H1 (cell line): Measurements from ENCODE around the gene ADCY7. TPM values are rescaled to one million over a fixed set of nuclear protein-coding genes. Genes with fewer than 3 reads are reported as not detected.

ENCODE experiments used
- CTCF ChIA-PET: fragments of 300-600 bp; sonication (Branson Sonifier 250); formaldehyde crosslinking; loops from one replicate; lab custom pipeline; 2021; ENCODE audit not compliant: partially characterized antibody; lab: Charles Lee
- POLR2A ChIA-PET: fragments of 300-600 bp; sonication (Branson Sonifier 250); formaldehyde crosslinking; loops from one replicate; lab custom pipeline; 2021; ENCODE audit warnings: inconsistent platforms; ENCODE audit not compliant: partially characterized antibody; lab: Charles Lee
- DNase-seq, 2 experiments: peaks; one replicate each; pipeline versions ENCODE4 v3.0.0 to v3.0.0-alpha.2; 2010 to 2022; ENCODE audit warnings: low spot score in 2 of 2, low read depth in 1 of 2, mixed read lengths in 1 of 2
- FAIRE-seq: peaks from 2 replicates; lab custom pipeline; 2011; peaks lifted over from hg19 to GRCh38; lab: Jason Lieb, UNC
- H2AFZ ChIP-seq: 2 replicates; pipeline ENCODE4 v1.8.1; 2012; ENCODE audit warnings: low read length, inconsistent platforms
- H2AK5ac ChIP-seq: 2 replicates; pipeline ENCODE4 v1.6.1; 2013; ENCODE audit warnings: low read depth, low read length
- H2BK120ac ChIP-seq: replicated peaks from 2 replicates; pipeline ENCODE3; 2013; ENCODE audit warnings: low read depth, low read length, inconsistent platforms
- H2BK12ac ChIP-seq: 2 replicates; pipeline ENCODE4 v1.6.1; 2013; ENCODE audit warnings: low read depth, low read length
- H2BK15ac ChIP-seq: 2 replicates; pipeline ENCODE4 v1.6.1; 2013; ENCODE audit warnings: low read length
- H2BK20ac ChIP-seq: 2 replicates; pipeline ENCODE4 v1.6.1; 2013; ENCODE audit warnings: low read length
- H2BK5ac ChIP-seq: 2 replicates; pipeline ENCODE4 v1.6.1; 2013; ENCODE audit warnings: low read depth, low read length
- H3K14ac ChIP-seq: 2 replicates; pipeline ENCODE4 v1.6.1; 2013; ENCODE audit warnings: inconsistent platforms; ENCODE audit not compliant: insufficient read length
- H3K18ac ChIP-seq: 2 replicates; pipeline ENCODE4 v1.6.1; 2013; ENCODE audit warnings: low read length; ENCODE audit errors: extremely low read depth
- H3K23ac ChIP-seq: 2 replicates; pipeline ENCODE4 v1.6.1; 2013; ENCODE audit warnings: inconsistent platforms; ENCODE audit not compliant: insufficient read length
- H3K23me2 ChIP-seq: 2 replicates; pipeline ENCODE4 v1.6.1; 2013; ENCODE audit warnings: low read depth, low read length
- H3K27ac ChIP-seq: 2 replicates; pipeline ENCODE4 v1.6.1; 2011; ENCODE audit warnings: low read depth, low read length, inconsistent platforms
- H3K27me3 ChIP-seq, 4 experiments: replicated peaks in 1 of 4; 1 replicate in 1 of 4; 2 replicates in 3 of 4; pipeline versions ENCODE4 v1.6.1 to v1.8.1; 2011 to 2013; ENCODE audit warnings: low read length in 3 of 4, mild to moderate bottlenecking in 3 of 4, inconsistent platforms in 2 of 4, mixed read lengths in 2 of 4, moderate library complexity in 1 of 4; ENCODE audit not compliant: control insufficient read depth in 3 of 4, insufficient read depth in 3 of 4; ENCODE audit errors: extremely low read depth in 1 of 4
- H3K36me3 ChIP-seq, 4 experiments: 2 replicates each; pipeline versions ENCODE4 v1.6.1 to v1.8.1; 2011 to 2013; ENCODE audit warnings: mild to moderate bottlenecking in 4 of 4, low read length in 3 of 4, moderate library complexity in 2 of 4, control low read depth in 1 of 4, inconsistent platforms in 1 of 4; ENCODE audit not compliant: insufficient read depth in 4 of 4, control insufficient read depth in 2 of 4
- H3K4ac ChIP-seq: replicated peaks from 2 replicates; pipeline ENCODE3; 2013; ENCODE audit warnings: low read length, low read depth, mixed read lengths, inconsistent platforms; ENCODE audit not compliant: insufficient read length
- H3K4me1 ChIP-seq, 4 experiments: replicated peaks in 1 of 4; 1 replicate in 1 of 4; 2 replicates in 3 of 4; pipeline versions ENCODE4 v1.6.1 to v1.8.1; 2011 to 2013; ENCODE audit warnings: low read length in 3 of 4, inconsistent platforms in 2 of 4, mixed read lengths in 1 of 4; ENCODE audit not compliant: insufficient read depth in 4 of 4, control insufficient read depth in 3 of 4
- H3K4me2 ChIP-seq, 2 experiments: 2 replicates each; pipeline versions ENCODE4 v1.6.1 to v1.8.1; 2011 to 2013; ENCODE audit warnings: low read depth in 2 of 2, low read length in 2 of 2, control low read depth in 1 of 2, inconsistent platforms in 1 of 2, mild to moderate bottlenecking in 1 of 2; ENCODE audit not compliant: insufficient read depth in 1 of 2
- H3K4me3 ChIP-seq, 4 experiments: fragments of 200-600, 300-600 bp in 1 of 4; sonication (generic), shearing (Covaris generic), sonication (Bioruptor Twin) in 1 of 4; 2 replicates each; pipeline versions ENCODE4 v1.5.1 to v1.8.1; 2011 to 2016; ENCODE audit warnings: low read length in 4 of 4, low read depth in 3 of 4, control low read depth in 2 of 4, inconsistent platforms in 2 of 4, mild to moderate bottlenecking in 2 of 4, mixed read lengths in 1 of 4, moderate library complexity in 1 of 4; ENCODE audit not compliant: insufficient read depth in 2 of 4; ENCODE audit errors: extremely low read depth in 1 of 4
- H3K56ac ChIP-seq: replicated peaks from 2 replicates; pipeline ENCODE3; 2013; ENCODE audit warnings: low read depth, mild to moderate bottlenecking, mixed read lengths, low read length, inconsistent platforms; ENCODE audit not compliant: insufficient read length
- H3K79me1 ChIP-seq: 2 replicates; pipeline ENCODE4 v1.6.1; 2013; ENCODE audit warnings: low read depth, low read length, control low read depth
- H3K79me2 ChIP-seq, 2 experiments: 2 replicates each; pipeline versions ENCODE4 v1.6.1 to v1.8.1; 2012 to 2013; ENCODE audit warnings: low read length in 2 of 2, mild to moderate bottlenecking in 2 of 2, inconsistent platforms in 1 of 2; ENCODE audit not compliant: insufficient read depth in 2 of 2, control insufficient read depth in 1 of 2
- H3K9ac ChIP-seq, 4 experiments: replicated peaks in 1 of 4; 1 replicate in 1 of 4; 2 replicates in 3 of 4; pipeline versions ENCODE4 v1.6.1 to v1.8.1; 2011 to 2013; ENCODE audit warnings: low read depth in 3 of 4, low read length in 3 of 4, control low read depth in 2 of 4, mild to moderate bottlenecking in 2 of 4, moderate library complexity in 2 of 4, inconsistent platforms in 1 of 4; ENCODE audit errors: extremely low read depth in 1 of 4
- H3K9me3 ChIP-seq, 2 experiments: 2 replicates each; pipeline versions ENCODE4 v1.6.1 to v1.8.1; 2012 to 2013; ENCODE audit warnings: mild to moderate bottlenecking in 2 of 2, moderate library complexity in 2 of 2, control low read depth in 1 of 2, inconsistent platforms in 1 of 2, low read depth in 1 of 2, low read length in 1 of 2, mixed read lengths in 1 of 2; ENCODE audit not compliant: insufficient read depth in 2 of 2
- H4K20me1 ChIP-seq, 2 experiments: replicated peaks in 1 of 2; 2 replicates each; pipeline versions ENCODE3 to v1.8.1; 2011 to 2013; ENCODE audit warnings: inconsistent platforms in 2 of 2, low read length in 2 of 2, mild to moderate bottlenecking in 1 of 2; ENCODE audit not compliant: insufficient read depth in 2 of 2, control insufficient read depth in 1 of 2
- H4K5ac ChIP-seq: 2 replicates; pipeline ENCODE4 v1.6.1; 2013; ENCODE audit warnings: low read length, low read depth, mixed read lengths, inconsistent platforms; ENCODE audit not compliant: insufficient read length
- H4K8ac ChIP-seq: 2 replicates; pipeline ENCODE4 v1.8.0; 2013; ENCODE audit warnings: mild to moderate bottlenecking, moderate library complexity, low read length, inconsistent platforms; ENCODE audit not compliant: insufficient read depth; ENCODE audit errors: extremely low read depth
- H4K91ac ChIP-seq: replicated peaks from 2 replicates; pipeline ENCODE3; 2013; ENCODE audit warnings: low read length, mixed read lengths, inconsistent platforms; ENCODE audit not compliant: insufficient read length
- BACH1 ChIP-seq: IDR thresholded peaks from 2 replicates; pipeline ENCODE4 v1.6.1; 2012; ENCODE audit warnings: low read length, improper control_type of control experiment
- EZH2 ChIP-seq: fragments of 200-600 bp; sonication (generic); IDR thresholded peaks from 2 replicates; pipeline ENCODE4 v1.7.1; 2012; ENCODE audit warnings: low read depth, mild to moderate bottlenecking, moderate library complexity, low read length, inconsistent platforms; ENCODE audit not compliant: severe bottlenecking
- PHF8 ChIP-seq: fragments of 200-600 bp; sonication (generic); conservative IDR thresholded peaks from 2 replicates; pipeline ENCODE4 v1.7.1; 2012; ENCODE audit warnings: low read depth, mild to moderate bottlenecking, inconsistent platforms, low read length, moderate library complexity
- RBBP5 ChIP-seq: IDR thresholded peaks from 2 replicates; pipeline ENCODE4 v1.7.1; 2012; ENCODE audit warnings: low read depth, mild to moderate bottlenecking, inconsistent platforms, low read length, moderate library complexity, borderline replicate concordance
- RFX5 ChIP-seq: IDR thresholded peaks from 2 replicates; pipeline ENCODE4 v1.6.1; 2011; ENCODE audit warnings: low read depth, low read length, improper control_type of control experiment, borderline replicate concordance
- SIRT6 ChIP-seq: IDR thresholded peaks from one replicate; pipeline ENCODE4 v1.7.1; 2012; ENCODE audit warnings: low read length, inconsistent platforms
- SP2 ChIP-seq: IDR thresholded peaks from 2 replicates; pipeline ENCODE4 v1.6.1; 2012; ENCODE audit warnings: mild to moderate bottlenecking, low read length, inconsistent platforms
- TBP ChIP-seq: IDR thresholded peaks from 2 replicates; pipeline ENCODE4 v1.6.1; 2011; ENCODE audit warnings: low read depth, low read length, improper control_type of control experiment
- YY1 ChIP-seq: IDR thresholded peaks from 2 replicates; pipeline ENCODE4 v1.6.1; 2011; ENCODE audit warnings: low read depth, mild to moderate bottlenecking, low read length
- WGBS, 2 experiments: shearing (Covaris generic) in 1 of 2; methylation state at CpG; one replicate each; pipeline versions ENCODE4 v1.1.6 to v1.1.7; 2013 to 2015; ENCODE audit warnings: low lambda C conversion rate in 2 of 2, mixed read lengths in 2 of 2, inconsistent platforms in 1 of 2, low coverage in 1 of 2, missing lambda C conversion rate in 1 of 2; ENCODE audit not compliant: insufficient replicate concordance in 2 of 2, insufficient coverage in 1 of 2, insufficient read length in 1 of 2; ENCODE audit errors: extremely low coverage in 1 of 2, missing lambda C conversion rate in 1 of 2; 5-methylcytosine and 5-hydroxymethylcytosine counted together
- polyA plus RNA-seq, 7 experiments: library from polyadenylated mRNA; depleted of rRNA in 3 of 7; stranded (reverse) in 5 of 7; unstranded in 2 of 7; fragments of >200 nt in 5 of 7; fragments of 200-250 nt in 2 of 7; gene quantifications; 1 replicate in 5 of 7; 2 replicates in 1 of 7; 4 replicates in 1 of 7; pipeline versions ENCODE4 v1.2.1 to v1.2.3, GENCODE V29; 2011 to 2013; ENCODE audit warnings: missing spikeins in 2 of 7, mixed read lengths in 2 of 7
- total RNA-seq: library from RNA; stranded (reverse); fragmentation: NEBNext Ultra II Directional; extraction: Animal tissue kit (Norgen Biotek cat#: 25700); gene quantifications from 2 replicates; pipeline ENCODE4 v1.2.1, GENCODE V29; 2021
- TF ChIP-seq, protein P1 (sequence below), 3 experiments: IDR thresholded peaks; 1 replicate in 2 of 3; 2 replicates in 1 of 3; pipeline versions ENCODE4 v1.5.1 to v1.6.1; 2011; ENCODE audit warnings: low read length in 3 of 3, mild to moderate bottlenecking in 3 of 3, inconsistent platforms in 2 of 3, low read depth in 1 of 3, moderate library complexity in 1 of 3; ENCODE audit not compliant: insufficient read depth in 1 of 3; ENCODE audit errors: control extremely low read depth in 1 of 3

ADCY7 gene
- total and polyA plus RNA-seq, 2 of the 8 experiments (the other 6 are each of a cell fraction or from before 2014, with no cell fraction given), result 2.4 to 5.1 TPM

DNA sequence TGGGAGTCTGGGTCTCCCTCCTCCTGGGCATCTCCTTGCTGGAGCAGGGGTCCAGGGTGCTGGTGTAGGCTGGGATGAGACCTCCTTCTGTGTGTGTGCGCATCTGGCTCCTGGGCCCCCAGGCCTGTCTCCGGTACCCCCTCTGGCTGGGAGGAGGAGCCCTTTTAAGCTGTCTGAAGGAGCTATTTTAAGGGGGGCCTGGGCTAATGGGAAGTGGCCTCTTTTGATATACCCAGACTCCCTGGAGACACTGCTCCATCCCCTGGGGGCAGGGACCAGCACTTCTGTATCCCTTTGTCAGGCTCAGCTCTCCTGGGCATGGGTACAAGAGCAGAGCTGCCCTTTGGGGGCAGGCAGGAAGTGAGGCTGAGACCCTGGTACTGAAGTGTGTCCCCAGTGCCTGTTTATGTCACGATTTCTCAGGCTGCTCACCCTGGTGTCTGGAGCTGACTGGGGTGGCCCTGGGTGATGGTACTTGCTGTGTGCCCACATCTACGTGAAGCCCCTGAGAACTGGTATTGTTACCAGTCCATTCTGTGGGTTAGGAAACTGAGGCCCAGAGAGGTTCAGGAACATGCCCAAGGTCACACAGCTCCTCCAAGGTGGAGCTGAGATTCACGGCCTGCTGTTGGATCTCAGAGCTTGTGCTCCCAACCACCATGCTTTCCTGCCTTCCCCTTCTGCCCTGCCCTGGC lies 6.5 kb downstream of the ADCY7 start:
- DNase-seq, result no peak
- Histone ChIP-seq H3K23ac (no peak overlapping the region), H3K23me2 (no peaks in the 10 kb centered on the region), H2BK120ac (no peak overlapping the region), H3K9me3 (no peaks in the 10 kb centered on the region), H4K20me1 (peaks cover 0 to 2% of the 10 kb centered on the region in 2 experiments), H4K8ac (peak overlapping the region; percentile 82), H3K27ac (no peak overlapping the region), H3K9ac (no peak overlapping the region), H3K4ac (no peak overlapping the region), H2BK20ac (no peak overlapping the region), H2BK12ac (no peak overlapping the region; the same call in 1 of the 2 replicates), H2BK5ac (no peak overlapping the region; the same call in 1 of the 2 replicates), H2BK15ac (no peak overlapping the region), H3K18ac (no peak overlapping the region), H3K27me3 (no peaks in the 10 kb centered on the region), H3K4me1 (peaks cover 0 to 1% (median 0%) of the 10 kb centered on the region in 4 experiments; a peak in 1 of 7 replicates), H2AK5ac (no peak overlapping the region), H3K79me2 (no peaks in the 10 kb centered on the region), H3K4me2 (no peak overlapping the region), H2AFZ (no peak overlapping the region), H4K91ac (no peak overlapping the region), H3K56ac (no peak overlapping the region), H3K14ac (no peak overlapping the region), H3K4me3 (no peak overlapping the region), H4K5ac (no peak overlapping the region), H3K79me1 (0 out of 2 replicates have a peak, but pooled peaks cover 3% of the 10 kb centered on the region), H3K36me3 (no peaks in the 10 kb centered on the region)
- CTCF ChIA-PET, result interaction anchor here (0.6 to 2.9 kb wide), 5 partner anchors 11 to 369 kb away, joined by 3 to 13 read pairs (median 3); no protein-coding TSS in a partner anchor
- 90% methylated on average over 5 of the region's 5 CpGs; no CpG with 5 or more reads in 1 of the 2 experiments for WGBS, 2 experiments
- FAIRE-seq, result no peak
- POLR2A ChIA-PET, result interaction anchor here (1.4 kb wide), 1 partner anchor 39 kb away, joined by 4 read pairs; no protein-coding TSS in a partner anchor
- TF ChIP-seq EZH2, result no peak
- TF ChIP-seq RBBP5, result no peak
- no peak for TF ChIP-seq RFX5
- no peak for TF ChIP-seq SIRT6
- TF ChIP-seq BACH1, result no peak
- TF ChIP-seq PHF8, result no peak
- TF ChIP-seq SP2, result no peak
- TF ChIP-seq YY1, result no peak
- no peak for TF ChIP-seq TBP
- TF ChIP-seq, protein P1, sequence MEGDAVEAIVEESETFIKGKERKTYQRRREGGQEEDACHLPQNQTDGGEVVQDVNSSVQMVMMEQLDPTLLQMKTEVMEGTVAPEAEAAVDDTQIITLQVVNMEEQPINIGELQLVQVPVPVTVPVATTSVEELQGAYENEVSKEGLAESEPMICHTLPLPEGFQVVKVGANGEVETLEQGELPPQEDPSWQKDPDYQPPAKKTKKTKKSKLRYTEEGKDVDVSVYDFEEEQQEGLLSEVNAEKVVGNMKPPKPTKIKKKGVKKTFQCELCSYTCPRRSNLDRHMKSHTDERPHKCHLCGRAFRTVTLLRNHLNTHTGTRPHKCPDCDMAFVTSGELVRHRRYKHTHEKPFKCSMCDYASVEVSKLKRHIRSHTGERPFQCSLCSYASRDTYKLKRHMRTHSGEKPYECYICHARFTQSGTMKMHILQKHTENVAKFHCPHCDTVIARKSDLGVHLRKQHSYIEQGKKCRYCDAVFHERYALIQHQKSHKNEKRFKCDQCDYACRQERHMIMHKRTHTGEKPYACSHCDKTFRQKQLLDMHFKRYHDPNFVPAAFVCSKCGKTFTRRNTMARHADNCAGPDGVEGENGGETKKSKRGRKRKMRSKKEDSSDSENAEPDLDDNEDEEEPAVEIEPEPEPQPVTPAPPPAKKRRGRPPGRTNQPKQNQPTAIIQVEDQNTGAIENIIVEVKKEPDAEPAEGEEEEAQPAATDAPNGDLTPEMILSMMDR (IDR thresholded peaks at IDR 0.05; ENCODE audit: control extremely low read depth in 1 of 3, insufficient read depth in 1 of 3, low read depth in 1 of 3, low read length in 3 of 3), result no peak
